GM18498 (cell line): ENCODE results near the gene GRIN2A.

ENCODE experiments used
- ATAC-seq: cut with Tn5 transposase; IDR thresholded peaks from one replicate; pipeline ENCODE4 v1.9.1; 2021; ENCODE audit warnings: mild to moderate bottlenecking, moderate library complexity; ENCODE audit not compliant: unreplicated experiment

The GRIN2A gene

DNA sequence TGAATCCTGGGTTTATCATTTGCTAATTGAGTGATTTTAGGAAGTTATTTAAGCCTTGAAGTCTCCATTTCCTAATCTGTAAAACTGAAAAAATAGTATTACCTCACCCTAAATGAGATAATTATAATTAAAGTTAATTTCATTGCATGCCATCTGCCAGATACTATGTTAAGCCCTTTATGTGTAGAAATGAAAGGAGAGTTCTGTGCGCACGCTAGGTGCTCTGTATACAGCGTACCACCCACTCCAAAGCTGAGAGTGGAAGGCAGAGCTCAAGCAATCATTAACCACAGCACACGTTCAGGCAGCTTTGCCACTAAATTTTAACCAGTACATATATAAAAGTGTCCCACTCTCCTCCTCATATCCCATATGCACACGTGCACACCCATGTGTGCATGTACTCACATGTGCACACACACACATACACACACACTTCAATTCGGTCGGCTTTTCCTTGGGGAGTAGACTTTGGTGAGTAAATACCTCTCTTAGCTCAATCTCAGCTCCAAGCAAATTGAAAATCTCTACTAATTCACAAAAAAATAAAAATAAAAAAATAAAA is 204.8 kb downstream of the GRIN2A start:
- no peak for ATAC-seq

DNA sequence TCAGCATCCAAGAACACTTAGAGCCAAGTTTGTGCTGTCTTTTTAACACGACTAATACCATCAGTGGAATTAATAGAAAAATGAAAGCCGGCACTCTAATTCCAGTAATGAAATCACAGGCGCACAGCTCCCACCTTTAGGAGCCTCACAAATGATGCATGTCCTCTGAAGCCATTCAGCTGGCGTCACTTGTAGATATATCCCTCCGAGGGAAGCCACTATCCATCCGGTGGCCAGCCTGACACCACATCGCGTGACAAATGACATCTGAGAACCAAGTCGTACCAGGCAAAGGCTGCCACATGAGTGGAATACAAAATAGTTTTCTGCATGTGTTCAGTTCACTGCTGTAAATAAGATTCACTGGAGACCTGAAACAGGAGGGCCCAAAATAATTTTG is 205.6 kb downstream of the GRIN2A start:
- no peak for ATAC-seq

DNA sequence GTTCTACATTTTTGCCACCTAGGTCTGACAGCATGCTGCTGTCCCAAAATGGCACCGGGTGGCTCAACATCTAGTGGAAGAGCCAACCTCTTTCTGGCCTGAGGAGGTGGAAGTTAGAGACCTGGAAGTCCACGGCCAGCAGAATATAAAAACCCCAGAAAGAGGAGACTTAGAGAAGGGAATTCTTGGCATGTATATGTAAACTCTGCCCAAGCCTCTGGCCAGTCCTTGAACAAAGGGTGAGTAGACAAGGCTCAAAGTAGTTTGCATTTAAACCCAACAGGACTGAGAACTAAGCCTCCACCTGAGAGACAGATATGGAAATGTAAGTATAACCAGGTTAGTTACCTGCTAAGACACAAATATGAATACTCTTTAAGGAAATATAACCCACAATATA is 210.3 kb downstream of the GRIN2A start:
- ATAC-seq, result no peak

DNA sequence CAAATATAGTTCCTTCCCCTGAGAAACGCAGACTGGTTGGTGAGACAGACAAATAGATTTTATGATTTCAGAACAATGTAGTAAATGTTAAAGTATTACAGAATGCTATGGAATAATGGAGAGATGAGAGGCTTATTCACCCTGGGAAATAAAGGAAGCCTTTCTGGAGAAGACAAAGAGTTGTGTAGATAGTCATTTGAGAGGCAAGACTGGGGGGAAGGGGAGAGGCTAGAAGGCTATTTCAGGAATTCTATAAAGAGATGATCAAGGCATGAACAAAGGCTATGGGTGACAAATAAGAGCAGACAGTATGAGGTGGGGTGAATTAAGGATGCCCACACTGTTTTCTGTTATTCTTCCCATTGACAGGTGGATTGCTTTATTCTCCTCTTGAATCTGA is 211.4 kb downstream of the GRIN2A start:
- no peak for ATAC-seq

DNA sequence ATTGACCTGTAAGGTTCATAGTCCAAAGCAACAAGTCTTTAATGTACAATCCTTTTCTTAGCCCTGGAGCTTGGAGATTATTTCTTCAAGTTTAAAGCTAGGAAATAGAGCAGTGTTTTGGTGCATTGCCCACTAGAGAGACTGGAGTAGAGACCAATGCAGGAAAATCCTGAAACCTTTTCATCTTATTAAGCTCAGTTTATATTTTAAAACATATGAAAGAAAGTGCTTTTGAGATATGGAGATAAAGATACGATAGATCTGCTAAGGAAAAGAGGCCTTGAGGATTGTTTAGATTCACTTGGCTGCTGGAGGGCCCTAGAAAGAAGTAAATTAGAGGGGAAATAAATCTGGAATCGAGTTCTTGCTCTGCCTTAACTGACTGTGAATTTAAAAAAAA is 212.0 kb downstream of the GRIN2A start:
- ATAC-seq, result no peak

DNA sequence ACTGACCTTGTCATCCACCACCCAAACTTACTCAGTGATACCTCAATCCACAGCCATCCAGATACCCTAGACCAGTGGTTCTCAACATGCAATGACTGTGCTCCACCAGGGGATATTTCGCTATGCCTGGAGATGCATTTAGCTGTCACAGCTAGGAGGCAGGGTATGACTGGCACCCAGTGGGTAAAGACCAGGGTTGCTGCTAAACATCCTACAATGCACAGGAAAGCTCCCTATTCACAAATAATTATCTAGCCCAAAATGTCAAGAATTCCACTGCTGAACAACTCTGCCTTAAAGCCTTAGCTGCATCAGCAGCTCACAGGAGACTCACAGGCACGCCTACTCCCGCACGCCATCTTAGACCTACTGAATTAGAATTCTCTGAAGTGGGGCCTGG is 212.6 kb downstream of the GRIN2A start:
- ATAC-seq, result no peak

DNA sequence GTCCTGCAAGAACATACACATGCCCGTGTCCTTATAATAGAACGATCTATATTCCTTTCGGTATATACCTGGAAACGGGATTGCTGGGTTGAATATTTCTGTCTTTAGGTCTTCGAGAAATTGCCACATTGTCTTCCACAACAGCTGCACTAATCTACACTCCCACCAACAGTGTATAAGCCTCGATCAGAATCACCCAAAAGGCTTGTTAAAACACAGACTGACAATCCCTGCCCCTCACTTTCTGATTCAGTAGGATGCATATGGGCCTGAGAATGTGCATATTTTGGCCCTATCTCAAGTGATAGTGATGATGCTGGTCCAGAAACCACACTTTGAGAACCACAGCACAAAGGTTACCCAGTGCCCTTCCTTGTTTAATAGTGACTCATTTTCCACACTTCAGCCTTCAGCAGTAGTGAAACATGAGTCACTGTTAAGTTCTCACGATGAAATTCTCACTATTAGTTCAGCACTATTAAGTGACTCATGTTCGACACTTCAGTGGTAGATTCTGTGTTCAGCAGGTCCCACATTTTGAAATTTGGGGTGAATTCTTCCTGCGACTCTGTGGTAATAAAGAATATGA is 215.6 kb downstream of the GRIN2A start:
- ATAC-seq, result peak; percentile 73

DNA sequence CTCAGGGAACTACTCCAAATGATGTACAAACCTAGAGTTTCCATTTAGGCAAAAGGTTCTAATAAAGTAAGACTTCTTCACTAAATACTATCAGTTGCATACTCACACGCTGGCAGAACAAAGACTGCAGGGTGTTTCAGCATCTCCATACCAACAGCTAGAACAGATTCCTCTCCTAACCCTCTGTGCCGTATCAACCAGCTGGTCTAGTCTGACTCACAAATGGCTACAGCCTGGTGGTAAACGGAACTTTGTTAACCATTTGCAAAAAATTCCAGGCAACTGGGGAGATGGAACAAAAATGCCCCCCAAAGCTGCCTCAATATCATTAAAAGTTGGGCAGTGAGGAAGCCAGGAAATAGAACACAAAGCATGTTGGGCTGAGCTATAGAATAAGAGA is 217.1 kb downstream of the GRIN2A start:
- ATAC-seq, result no peak

DNA sequence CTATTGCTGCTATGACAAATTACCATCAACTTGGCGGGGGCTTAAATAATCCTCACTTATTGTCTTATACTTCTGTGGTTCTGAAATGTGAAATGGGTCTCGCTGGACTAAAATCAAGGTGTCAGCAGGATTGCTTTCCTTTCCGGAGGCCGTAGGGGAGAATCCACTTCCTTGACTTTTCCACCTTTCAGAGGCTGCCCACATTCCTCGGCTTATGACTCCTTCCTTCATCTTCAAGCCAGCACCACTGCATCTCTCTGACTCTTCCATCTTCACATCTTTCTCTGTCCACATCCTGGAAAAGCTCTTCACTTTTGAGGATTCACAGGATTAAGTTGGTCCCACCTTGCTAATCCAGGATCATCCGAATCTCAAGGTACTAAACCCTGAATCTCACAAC is 217.8 kb downstream of the GRIN2A start:
- no peak for ATAC-seq

DNA sequence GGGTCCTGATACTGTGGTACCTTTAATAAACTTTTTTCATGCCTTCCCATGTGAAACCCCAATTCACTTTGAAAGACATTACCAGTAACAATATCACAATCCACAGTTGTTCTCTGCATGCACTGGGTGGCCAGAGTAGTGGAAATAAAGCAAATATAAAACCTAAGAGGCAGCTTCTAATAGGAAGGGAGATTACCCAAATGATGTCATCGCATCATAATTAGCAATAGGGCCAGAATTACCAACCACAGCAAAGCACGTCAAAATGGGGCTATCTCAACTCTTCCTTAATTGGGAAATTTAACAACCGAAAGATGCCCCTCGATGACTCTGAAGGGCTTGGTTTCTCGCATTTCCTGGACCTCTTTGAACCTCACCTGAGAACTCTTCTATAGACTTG is 224.8 kb downstream of the GRIN2A start:
- ATAC-seq, result no peak

DNA sequence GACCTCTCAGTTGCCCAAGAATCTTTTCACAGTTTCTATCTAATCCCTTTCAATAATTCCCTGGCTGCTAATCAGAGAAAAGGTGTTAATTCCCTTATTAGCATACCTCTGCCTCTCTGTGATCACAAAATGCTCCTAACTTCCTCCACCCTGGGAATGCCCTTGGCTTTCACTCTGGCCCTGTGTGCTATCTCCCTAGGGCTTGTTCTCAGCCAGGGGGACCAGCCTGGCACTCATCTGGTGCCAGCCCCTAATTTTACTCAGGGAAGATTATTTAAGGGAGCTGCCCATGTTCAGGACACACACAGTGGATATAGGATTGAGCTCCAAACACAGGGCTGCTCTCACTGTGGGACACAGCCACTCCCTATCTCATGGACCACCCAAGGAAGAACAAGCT is 225.2 kb downstream of the GRIN2A start:
- no peak for ATAC-seq

DNA sequence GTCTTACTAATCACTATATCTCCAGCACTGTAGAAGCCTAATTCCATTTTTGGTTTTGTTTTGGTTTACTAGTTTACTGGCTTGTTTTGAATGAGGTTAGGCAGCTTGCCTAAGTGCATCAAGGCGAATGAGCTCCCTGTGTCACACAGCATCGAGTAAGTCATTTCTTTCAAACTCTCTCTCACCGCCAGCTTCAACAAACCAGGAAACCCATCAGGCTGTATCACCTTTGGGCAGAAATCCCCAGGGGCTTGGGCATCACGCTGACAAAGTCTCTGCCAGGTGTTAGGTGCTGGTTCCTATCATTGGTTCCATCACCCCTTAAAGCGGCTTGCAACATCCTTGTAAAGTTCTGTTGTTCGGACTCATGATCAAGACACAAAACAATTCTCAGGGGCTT is 226.6 kb downstream of the GRIN2A start:
- ATAC-seq, result no peak

DNA sequence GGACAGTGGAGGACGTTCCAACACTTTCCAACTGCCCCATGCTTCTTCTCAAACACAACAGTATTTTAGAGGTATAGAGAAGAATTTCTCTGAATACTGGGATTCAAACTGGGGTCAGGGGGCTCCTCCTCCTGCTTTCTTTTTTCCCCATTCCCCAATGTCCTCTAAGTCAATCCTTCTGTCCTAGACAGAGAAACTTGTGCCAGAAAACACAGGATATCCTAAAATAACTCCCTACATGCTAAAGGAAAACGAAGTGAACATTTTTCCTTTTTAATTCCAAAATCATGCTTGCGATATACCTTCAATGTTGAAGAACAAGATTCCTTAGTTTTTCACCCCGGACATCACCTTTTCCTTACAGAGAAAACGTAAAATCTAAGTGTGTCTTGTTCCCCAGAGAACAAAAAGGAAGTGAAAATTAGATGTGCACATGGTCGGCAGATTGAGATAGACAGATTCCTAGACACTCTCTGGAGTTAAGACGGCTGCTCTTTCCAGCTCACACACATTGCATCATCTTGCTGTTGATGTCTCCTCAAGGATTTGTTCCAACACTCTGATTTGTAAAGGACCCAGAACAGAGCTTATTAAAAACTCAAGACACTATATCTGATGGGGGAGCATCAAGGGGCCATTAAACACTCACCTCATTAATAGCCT is 228.2 kb downstream of the GRIN2A start:
- ATAC-seq, result no peak

DNA sequence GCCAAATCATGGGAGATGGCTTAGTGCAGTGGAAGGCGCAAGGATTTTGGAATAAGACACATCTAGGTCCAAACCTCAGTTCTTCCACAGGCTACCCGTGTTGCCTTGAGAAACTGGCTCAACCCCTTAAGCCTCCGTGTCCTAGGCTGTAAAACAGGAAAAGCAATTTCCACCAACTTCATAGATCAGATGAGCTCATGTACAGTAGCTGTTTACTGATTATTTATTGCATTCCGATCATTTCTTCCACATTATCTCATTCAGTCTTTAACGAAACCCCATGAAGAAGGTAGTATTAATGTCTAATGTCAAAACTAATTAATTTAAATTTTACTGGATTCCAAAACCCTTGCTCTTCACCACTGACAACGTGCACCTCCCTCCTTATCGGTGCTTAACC is 231.6 kb downstream of the GRIN2A start:
- no peak for ATAC-seq

DNA sequence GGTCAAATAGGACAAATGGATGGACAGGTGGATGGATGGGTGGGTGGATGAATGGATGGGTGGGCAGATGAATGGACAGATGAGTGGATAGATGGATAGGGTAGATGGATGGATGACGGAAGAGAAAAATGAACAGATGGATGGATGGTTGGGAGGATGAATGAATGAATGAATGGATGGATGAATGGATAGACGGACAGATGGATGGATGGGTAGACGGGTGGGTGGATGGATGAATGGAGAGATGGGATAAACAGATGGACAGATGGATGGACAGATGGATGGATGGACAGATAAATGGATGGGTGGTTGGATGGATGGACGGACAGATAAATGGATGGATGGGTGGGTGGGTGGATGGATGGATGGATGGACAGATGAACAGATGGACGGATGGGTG is 232.8 kb downstream of the GRIN2A start:
- no peak for ATAC-seq

DNA sequence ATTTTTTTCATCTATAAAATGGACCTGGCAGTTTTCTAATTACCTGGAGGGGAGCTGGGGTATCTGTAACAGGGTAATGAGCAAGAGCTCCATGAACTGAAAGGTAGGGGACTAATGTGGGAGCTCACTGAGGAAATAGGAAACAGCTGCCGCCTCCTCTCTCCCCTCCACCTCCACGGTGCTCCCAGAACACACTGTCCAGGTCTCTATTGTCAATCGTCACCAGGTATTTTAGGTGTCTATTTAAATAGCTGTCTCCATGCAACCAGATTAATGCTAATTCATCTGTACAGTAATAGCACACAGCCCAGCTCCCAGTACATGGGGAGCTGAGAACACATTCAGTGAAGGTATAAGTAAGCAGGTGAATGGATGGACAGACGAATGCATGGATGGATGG is 233.3 kb downstream of the GRIN2A start:
- ATAC-seq, result no peak

DNA sequence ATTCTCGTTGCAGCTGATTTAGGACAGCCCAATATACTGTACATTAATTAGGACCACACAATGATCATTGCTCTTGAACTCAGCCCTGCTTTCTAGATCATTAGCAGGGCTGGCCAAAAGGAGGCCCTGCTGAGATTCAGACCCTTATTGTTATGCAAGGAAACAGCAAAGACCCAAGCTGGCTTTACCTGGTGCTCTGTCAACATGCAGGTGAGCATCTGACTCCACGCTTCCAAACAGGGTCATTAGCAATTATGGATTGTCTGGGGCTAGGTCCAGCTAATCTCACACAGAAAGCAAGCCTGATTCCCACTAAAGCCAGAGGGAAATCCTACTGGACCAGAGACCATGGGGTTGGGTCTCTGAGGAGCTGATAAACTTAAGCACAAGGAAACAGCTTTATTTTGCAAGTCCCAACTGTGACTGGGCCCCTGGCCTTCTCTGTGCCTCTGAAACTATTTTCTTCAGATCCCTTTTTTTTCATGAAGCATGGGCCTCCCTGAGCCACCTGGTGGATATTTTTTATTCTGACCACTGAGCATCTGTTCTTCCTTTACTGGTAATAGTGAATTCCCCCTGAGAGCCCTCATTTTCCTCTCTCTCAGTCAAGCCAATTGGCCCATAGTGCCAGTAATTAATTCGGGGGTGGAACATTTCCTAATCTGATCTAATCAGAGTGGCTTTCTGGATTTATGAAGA is 236.1 kb downstream of the GRIN2A start:
- no peak for ATAC-seq

DNA sequence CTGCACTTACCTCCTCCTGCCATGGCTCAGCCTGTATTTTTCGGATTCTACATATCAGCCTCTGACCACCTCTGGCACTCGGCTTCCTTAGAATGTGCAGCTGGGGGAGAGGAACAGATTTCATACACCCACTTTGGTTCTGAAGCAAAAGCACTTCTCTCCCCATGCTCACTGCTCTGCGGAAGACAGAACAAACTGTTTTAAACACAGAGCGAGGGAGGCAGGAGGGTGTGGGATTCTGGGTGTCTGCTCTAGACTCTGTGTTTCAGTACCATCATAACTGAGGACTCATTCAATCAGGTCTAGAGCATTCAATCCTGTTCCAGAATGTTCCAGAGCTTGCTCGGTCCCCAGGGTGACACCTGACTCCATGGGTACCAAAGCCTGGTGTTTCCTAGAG is 239.1 kb downstream of the GRIN2A start:
- no peak for ATAC-seq

DNA sequence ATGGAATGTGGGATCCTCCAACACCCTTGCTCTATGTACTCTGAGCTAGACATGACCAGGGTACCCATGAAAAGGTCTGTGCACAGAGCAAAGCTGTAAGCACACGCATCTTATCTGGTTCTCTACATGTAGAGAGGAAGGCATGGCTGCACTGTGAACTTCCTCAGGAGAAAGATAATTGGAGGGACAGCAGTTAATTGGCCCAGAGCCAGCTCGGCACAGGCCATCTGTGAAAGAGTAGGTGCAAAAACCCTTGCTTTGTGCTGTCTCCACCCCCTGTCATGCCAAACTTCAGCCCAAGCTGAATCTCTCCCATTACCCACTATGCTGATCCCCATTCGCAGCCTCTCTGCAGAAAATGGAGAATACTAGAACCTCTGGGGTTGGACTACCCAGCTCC is 241.0 kb downstream of the GRIN2A start:
- ATAC-seq, result no peak

DNA sequence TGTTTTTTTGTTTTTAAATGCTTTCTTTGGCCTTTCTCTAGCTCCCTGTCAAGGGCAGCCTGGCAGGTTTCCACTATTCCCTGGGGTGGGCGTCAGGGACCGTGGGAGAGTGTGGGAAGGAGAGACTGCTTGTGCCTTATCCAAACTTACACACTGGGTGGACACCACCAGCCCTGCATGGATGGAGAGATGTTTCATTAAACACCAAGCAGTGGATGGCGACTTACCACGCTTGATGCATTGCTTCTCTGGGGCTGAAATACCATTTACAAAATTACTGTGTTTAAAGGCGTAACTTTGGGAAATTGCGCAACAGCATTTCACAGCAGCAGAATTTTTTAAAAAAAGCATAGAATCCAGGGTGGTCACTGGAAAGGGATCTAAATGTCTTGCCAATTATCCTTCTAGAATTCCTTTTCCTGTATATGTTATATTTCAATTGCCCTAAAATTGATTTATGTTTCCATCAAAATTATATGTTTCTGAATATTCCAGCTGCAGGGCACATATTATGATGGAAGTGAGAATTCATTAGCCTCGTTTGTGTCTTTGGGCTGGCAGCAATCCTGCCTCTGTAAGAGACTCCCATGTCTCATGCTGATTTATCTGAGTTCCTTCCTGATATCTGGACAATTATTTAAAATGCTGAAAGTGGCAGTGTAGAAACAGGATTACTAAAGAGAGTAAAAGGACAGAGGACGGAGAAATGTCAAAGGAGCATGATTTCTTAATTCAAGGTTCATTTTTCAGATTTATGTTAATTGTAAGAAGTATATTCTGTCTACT is 247.3 kb downstream of the GRIN2A start:
- ATAC-seq, result no peak

DNA sequence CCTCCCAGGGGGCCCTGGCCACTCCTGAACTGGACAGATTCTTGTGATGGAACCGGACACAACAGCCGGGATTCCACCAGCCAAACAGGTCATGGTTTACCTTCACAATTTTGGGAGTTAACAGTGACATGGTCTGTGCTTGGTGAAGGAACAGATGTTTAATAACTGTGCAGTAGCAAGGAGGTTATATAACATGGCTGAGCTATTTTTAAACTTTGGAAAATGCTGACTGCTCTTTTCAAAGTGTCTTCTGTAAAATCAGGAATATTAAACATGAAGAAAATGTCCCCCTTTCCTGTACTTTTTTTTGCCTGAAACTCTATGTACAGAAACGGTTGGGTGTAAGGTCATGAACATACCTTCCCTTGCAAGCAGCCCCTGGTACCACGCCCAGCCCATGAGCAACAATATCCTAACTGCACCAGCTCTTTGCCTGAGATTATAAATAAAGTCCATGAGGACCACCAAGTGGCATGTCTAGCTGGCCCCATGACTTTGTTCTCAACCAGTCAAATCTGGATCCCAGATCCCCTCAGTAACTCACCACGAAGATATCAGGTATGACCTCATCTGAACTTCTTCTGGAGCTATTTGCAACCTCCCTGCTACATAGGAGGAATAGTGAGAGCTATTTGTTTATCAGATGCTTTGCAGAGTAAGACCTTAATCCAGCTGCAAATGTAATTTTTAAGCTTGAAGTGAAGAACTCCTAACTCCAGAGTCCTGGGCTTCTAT is 249.1 kb downstream of the GRIN2A start:
- ATAC-seq, result no peak
